ENCODE results near the gene APOBEC4. TPM values are rescaled to one million over a fixed set of nuclear protein-coding genes. Genes with fewer than 3 reads are reported as not detected.

APOBEC4 gene
- total RNA-seq, 4 donors from 2014 or later = not detected

DNA sequence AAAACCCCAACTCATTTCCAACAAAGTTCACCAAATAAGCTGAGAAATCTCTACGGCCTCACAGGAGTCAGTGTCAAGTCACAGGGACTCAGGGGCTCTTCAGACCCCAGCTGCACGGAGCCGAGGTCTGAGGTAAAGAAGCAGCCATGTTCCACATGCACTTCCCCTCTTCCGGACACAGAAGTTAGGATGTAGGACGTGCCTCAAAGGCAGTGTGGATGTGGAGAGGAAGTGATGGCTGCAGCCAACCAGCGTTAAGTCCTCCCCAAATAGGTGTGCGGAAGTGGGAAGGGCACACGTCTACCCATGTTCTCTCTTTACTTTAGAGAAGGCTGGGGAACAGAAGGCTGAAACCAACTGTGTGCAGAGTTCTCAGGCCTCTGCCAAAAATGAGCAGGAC lies 48.3 kb downstream of the APOBEC4 start:
- TF ChIP-seq, protein P1, sequence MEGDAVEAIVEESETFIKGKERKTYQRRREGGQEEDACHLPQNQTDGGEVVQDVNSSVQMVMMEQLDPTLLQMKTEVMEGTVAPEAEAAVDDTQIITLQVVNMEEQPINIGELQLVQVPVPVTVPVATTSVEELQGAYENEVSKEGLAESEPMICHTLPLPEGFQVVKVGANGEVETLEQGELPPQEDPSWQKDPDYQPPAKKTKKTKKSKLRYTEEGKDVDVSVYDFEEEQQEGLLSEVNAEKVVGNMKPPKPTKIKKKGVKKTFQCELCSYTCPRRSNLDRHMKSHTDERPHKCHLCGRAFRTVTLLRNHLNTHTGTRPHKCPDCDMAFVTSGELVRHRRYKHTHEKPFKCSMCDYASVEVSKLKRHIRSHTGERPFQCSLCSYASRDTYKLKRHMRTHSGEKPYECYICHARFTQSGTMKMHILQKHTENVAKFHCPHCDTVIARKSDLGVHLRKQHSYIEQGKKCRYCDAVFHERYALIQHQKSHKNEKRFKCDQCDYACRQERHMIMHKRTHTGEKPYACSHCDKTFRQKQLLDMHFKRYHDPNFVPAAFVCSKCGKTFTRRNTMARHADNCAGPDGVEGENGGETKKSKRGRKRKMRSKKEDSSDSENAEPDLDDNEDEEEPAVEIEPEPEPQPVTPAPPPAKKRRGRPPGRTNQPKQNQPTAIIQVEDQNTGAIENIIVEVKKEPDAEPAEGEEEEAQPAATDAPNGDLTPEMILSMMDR (IDR thresholded peaks at IDR 0.05) = no peak
- TF ChIP-seq POLR2AphosphoS5 (IDR thresholded peaks at IDR 0.05) (no peak), EP300 (IDR thresholded peaks at IDR 0.05) (no peak), POLR2A (IDR thresholded peaks at IDR 0.05) (no peak)
- H3K36me3 ChIP-seq = no peaks in the 10 kb centered on the region
- no peak for ATAC-seq
- 80 to 94% methylated on average over 1 to 5 of the region's 8 CpGs for WGBS, 2 donors (ENCODE audit: low coverage in 1 of 2)
- no peak overlapping the region for H3K27ac ChIP-seq
- peaks cover 1 to 20% (median 2%) of the 10 kb centered on the region in 3 donors for H3K4me1 ChIP-seq
- H3K9me3 ChIP-seq = no peaks in the 10 kb centered on the region
- H3K27me3 ChIP-seq = no peaks in the 10 kb centered on the region
- H3K4me3 ChIP-seq = no peak overlapping the region

DNA sequence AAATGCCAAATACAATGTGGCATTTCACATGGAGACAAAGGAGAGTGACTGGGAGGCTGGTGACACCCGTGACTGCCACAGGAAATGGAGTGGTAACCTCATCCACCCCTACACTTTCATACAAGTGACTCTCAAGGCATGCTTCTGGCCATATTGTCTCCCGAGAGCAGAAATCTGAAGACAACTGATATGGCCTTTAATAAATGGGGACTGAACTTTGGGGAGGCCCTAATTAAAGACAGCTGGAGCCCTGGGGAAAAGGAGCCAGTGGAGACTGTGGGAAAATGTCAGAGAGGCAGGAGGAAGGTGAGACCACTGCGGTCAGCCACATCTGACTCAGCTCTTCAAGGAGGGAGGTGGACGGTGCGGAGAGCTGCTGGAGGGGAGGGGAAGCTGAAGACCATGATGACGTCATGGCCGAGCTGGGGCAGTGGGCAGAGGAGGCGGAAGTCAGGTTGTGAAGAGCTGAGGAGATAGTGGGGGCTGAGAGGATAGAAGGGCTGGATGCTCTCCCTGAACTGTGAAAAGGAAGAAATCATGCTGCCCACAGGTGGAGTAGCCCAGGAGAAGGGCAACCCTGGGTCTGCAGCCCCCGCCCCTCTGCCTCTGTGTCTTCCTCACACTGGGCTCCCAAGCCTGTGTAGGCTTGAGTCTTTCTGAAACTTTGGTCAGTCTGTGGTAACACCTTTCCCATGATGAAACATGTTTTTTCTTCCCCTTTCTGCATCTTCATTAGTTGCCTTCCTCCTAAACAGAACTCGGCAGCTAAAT lies 48.9 kb downstream of the APOBEC4 start:
- Histone ChIP-seq H3K4me3 (no peak overlapping the region), H3K36me3 (no peaks in the 10 kb centered on the region), H3K27ac (peak overlapping the region in 2 of 4 donors; percentile 17 to 37), H3K9me3 (no peaks in the 10 kb centered on the region), H3K4me1 (peaks cover 0 to 14% (median 0%) of the 10 kb centered on the region in 3 donors), H3K27me3 (no peaks in the 10 kb centered on the region)
- 62 to 63% methylated on average over 8 to 10 of the region's 10 CpGs for WGBS, 2 donors (ENCODE audit: low coverage in 1 of 2)
- no peak for ATAC-seq
- TF ChIP-seq POLR2A (IDR thresholded peaks at IDR 0.05) (no peak), POLR2AphosphoS5 (IDR thresholded peaks at IDR 0.05) (no peak), EP300 (IDR thresholded peaks at IDR 0.05) (no peak)
- TF ChIP-seq, protein P1 (IDR thresholded peaks at IDR 0.05) = no peak

DNA sequence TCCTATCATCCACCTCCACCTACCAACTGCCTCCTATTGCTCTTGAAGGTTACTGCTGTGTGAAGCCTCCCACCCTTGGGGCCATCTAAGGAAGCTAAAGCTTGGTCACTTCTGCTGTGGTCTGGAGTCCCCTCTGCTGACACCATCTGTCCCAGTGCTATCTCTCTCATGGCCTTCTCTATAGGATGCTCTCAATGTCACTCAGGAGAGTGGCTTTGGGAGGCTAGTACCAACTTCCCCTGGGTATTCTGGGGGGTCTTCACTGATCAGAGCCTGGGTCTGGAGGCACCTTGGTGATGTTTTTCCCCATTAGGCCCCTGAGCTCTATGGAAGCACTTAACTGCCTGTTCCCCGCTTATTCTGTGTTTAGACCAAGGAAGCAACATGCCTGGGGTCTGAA lies 50.6 kb downstream of the APOBEC4 start:
- no peak overlapping the region for H3K4me3 ChIP-seq
- H3K4me1 ChIP-seq = peaks cover 0 to 7% (median 0%) of the 10 kb centered on the region in 3 donors
- H3K9me3 ChIP-seq = no peaks in the 10 kb centered on the region
- WGBS, 2 donors (ENCODE audit: low coverage in 1 of 2) = no CpG with 5 or more reads among the region's 1 CpG
- no peak overlapping the region for H3K27ac ChIP-seq
- H3K36me3 ChIP-seq = no peaks in the 10 kb centered on the region
- ATAC-seq = no peak
- H3K27me3 ChIP-seq = no peaks in the 10 kb centered on the region
- TF ChIP-seq POLR2A (IDR thresholded peaks at IDR 0.05) (no peak), POLR2AphosphoS5 (IDR thresholded peaks at IDR 0.05) (no peak), EP300 (IDR thresholded peaks at IDR 0.05) (no peak)
- TF ChIP-seq, protein P1 (IDR thresholded peaks at IDR 0.05) = no peak

DNA sequence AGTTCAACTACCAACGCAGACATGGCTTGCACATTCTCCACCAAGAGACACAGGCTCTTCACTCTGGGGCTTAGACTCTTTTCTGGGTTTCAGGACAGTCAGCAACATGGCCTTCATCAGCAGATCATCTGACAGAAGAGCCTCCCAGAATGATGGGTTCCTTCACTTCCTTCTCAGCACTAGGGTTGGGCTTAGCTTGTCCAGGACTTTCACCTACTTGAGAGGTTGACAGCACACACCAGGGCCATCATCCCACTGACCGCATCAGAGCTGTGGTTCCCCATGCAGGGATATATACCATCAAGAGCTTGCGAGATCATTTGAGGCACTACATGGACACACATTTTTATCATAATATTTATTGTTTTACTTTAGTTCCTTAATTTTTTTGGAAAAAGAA lies 52.5 kb downstream of the APOBEC4 start:
- no peak overlapping the region for H3K27ac ChIP-seq
- H3K4me3 ChIP-seq = no peak overlapping the region
- H3K9me3 ChIP-seq = no peaks in the 10 kb centered on the region
- TF ChIP-seq, protein P1 (IDR thresholded peaks at IDR 0.05) = no peak
- TF ChIP-seq POLR2A (IDR thresholded peaks at IDR 0.05) (no peak), POLR2AphosphoS5 (IDR thresholded peaks at IDR 0.05) (no peak), EP300 (IDR thresholded peaks at IDR 0.05) (no peak)
- WGBS, 2 donors (ENCODE audit: low coverage in 1 of 2) = 56 to 100% methylated on average over 2 of the region's 3 CpGs
- H3K4me1 ChIP-seq = peaks cover 0 to 7% (median 0%) of the 10 kb centered on the region in 3 donors
- no peak for ATAC-seq
- no peaks in the 10 kb centered on the region for H3K27me3 ChIP-seq
- H3K36me3 ChIP-seq = no peaks in the 10 kb centered on the region

DNA sequence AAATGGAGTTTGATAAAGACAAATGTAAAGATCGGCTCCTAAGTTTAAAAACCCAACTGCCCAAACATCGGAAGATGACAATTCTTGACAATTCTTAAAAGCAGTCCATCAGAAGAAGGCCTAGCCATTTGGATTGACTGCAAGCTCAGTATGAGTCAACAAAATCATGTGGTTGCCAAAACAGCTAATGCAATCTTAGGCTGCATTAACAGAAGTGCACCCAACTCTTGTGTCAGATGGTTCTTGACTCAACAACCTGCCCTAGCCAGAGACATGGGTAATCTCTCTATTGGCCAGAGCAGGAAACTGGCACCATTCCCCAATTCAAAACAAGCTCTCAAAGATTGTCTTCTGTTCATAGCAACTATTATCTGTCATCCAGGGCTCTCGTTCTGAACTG lies 53.0 kb downstream of the APOBEC4 start:
- H3K4me3 ChIP-seq = no peak overlapping the region

More for the DNA sequence above, 53.0 kb downstream of the APOBEC4 start:
- Histone ChIP-seq H3K9me3 (no peaks in the 10 kb centered on the region), H3K27ac (no peak overlapping the region), H3K27me3 (no peaks in the 10 kb centered on the region), H3K4me1 (peaks cover 0 to 7% (median 0%) of the 10 kb centered on the region in 3 donors), H3K36me3 (no peaks in the 10 kb centered on the region)
- 56% methylated on average over 3 of the region's 3 CpGs; no CpG with 5 or more reads in 1 of the 2 donors for WGBS, 2 donors (ENCODE audit: low coverage in 1 of 2)
- peak; percentile 53 for TF ChIP-seq POLR2AphosphoS5 (IDR thresholded peaks at IDR 0.05)
- TF ChIP-seq POLR2A (IDR thresholded peaks at IDR 0.05) = no peak
- peak; percentile 87 for ATAC-seq

All from gastroesophageal sphincter (tissue), 4 donors.